Keratinocyte (primary cell): ENCODE measurements around the gene SLC8A1.

Experiments
- EZH2 ChIP-seq: IDR thresholded peaks from one replicate; pipeline ENCODE4 v1.6.1; 2012; ENCODE audit warnings: inconsistent platforms, mild to moderate bottlenecking, low read length, moderate library complexity
- TF ChIP-seq, protein P1 (sequence below), 3 experiments: IDR thresholded peaks in 1 of 3; conservative IDR thresholded peaks in 1 of 3; optimal IDR thresholded peaks in 1 of 3; 2 replicates in 2 of 3; 3 replicates in 1 of 3; pipeline versions ENCODE3 to v1.5.1; 2011; ENCODE audit warnings: low read length in 3 of 3, mild to moderate bottlenecking in 3 of 3, moderate library complexity in 2 of 3, control low read depth in 1 of 3, inconsistent platforms in 1 of 3; ENCODE audit not compliant: insufficient read depth in 2 of 3; ENCODE audit errors: extremely low read depth in 1 of 3

DNA sequence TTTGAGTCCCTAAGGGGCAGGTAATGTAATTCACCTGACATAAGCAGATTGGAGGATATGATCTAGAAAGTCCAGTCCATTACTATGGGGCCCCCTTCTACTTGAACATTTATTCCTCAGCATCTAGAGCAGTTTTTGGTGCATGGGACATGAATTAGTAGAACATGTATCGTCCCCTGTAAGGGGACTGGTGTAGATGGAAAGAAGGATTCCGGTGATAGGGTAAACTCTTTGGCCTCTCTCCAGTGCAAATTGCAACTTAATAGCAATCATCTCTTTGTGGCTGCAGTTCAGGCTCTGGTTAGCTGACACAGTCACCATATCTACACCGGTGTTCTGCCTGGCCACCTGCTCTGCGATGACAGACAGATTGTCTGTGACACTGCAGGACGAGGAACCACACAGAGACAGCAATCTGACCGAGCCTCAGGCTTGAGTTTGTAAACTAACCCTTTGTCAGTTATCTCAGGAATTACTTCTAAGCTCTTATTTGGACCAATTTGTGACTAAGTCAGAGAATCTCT is 6.4 kb upstream of the SLC8A1 start:
- TF ChIP-seq EZH2 = no peak
- TF ChIP-seq, protein P1, sequence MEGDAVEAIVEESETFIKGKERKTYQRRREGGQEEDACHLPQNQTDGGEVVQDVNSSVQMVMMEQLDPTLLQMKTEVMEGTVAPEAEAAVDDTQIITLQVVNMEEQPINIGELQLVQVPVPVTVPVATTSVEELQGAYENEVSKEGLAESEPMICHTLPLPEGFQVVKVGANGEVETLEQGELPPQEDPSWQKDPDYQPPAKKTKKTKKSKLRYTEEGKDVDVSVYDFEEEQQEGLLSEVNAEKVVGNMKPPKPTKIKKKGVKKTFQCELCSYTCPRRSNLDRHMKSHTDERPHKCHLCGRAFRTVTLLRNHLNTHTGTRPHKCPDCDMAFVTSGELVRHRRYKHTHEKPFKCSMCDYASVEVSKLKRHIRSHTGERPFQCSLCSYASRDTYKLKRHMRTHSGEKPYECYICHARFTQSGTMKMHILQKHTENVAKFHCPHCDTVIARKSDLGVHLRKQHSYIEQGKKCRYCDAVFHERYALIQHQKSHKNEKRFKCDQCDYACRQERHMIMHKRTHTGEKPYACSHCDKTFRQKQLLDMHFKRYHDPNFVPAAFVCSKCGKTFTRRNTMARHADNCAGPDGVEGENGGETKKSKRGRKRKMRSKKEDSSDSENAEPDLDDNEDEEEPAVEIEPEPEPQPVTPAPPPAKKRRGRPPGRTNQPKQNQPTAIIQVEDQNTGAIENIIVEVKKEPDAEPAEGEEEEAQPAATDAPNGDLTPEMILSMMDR (optimal IDR thresholded peaks at IDR 0.05 in 1 of 3, IDR thresholded peaks at IDR 0.05 in 1 of 3, conservative IDR thresholded peaks at IDR 0.05 in 1 of 3; ENCODE audit: extremely low read depth in 1 of 3, insufficient read depth in 2 of 3, low read length in 3 of 3) = no peak
